Hepatocyte (in vitro differentiated cells): ENCODE data around the gene DENND1A. TPM values are rescaled to one million over a fixed set of nuclear protein-coding genes. Genes with fewer than 3 reads are reported as not detected.
A peak's percentile ranks its signal among the peaks of the same experiment; 100 is the strongest.
"Not testable (repeated sequence)": the region's sequence is repeated elsewhere in the genome, so short reads cannot be mapped to it uniquely, and the experiment has no call there.

Source experiments
- DNase-seq: peaks from one replicate; pipeline ENCODE4 v3.0.0-alpha.2; 2016; ENCODE audit warnings: low spot score
- H2AFZ ChIP-seq: fragments of 200-600 bp; sonication (generic); 2 replicates; pipeline ENCODE4 v1.6.0; 2016; ENCODE audit warnings: antibody characterized with exemption, mild to moderate bottlenecking
- H3K27ac ChIP-seq: fragments of 200-600 bp; sonication (generic); 2 replicates; pipeline ENCODE4 v1.5.1; 2016; ENCODE audit warnings: mild to moderate bottlenecking
- H3K27me3 ChIP-seq: fragments of 200-600 bp; sonication (generic); 2 replicates; pipeline ENCODE4 v1.6.1; 2016
- H3K36me3 ChIP-seq: fragments of 200-600 bp; sonication (generic); replicated peaks from 2 replicates; pipeline ENCODE4 v1.5.1; 2016; ENCODE audit warnings: low read depth; ENCODE audit not compliant: insufficient read depth
- H3K4me1 ChIP-seq: fragments of 200-600 bp; sonication (generic); 2 replicates; pipeline ENCODE4 v1.5.1; 2016; ENCODE audit warnings: mild to moderate bottlenecking, moderate library complexity; ENCODE audit not compliant: insufficient read depth
- H3K4me2 ChIP-seq: fragments of 200-600 bp; sonication (generic); 2 replicates; pipeline ENCODE4 v1.6.0; 2016
- H3K4me3 ChIP-seq: fragments of 200-600 bp; sonication (generic); 2 replicates; pipeline ENCODE4 v1.5.1; 2016; ENCODE audit warnings: mild to moderate bottlenecking
- H3K79me2 ChIP-seq: fragments of 200-600 bp; sonication (generic); 2 replicates; pipeline ENCODE4 v1.6.0; 2017; ENCODE audit warnings: mild to moderate bottlenecking
- H3K9me2 ChIP-seq: fragments of 200-600 bp; sonication (generic); replicated peaks from 2 replicates; pipeline ENCODE4 v1.6.0; 2017; ENCODE audit warnings: mild to moderate bottlenecking; ENCODE audit not compliant: insufficient read depth
- H3K9me3 ChIP-seq: fragments of 200-600 bp; sonication (generic); 2 replicates; pipeline ENCODE4 v1.5.1; 2016; ENCODE audit warnings: low read depth, mild to moderate bottlenecking
- H4K20me1 ChIP-seq: fragments of 200-600 bp; sonication (generic); 2 replicates; pipeline ENCODE4 v1.6.0; 2016; ENCODE audit warnings: mild to moderate bottlenecking; ENCODE audit not compliant: insufficient read depth, poor library complexity, severe bottlenecking
- CTCF ChIP-seq: fragments of 200-600 bp; sonication (generic); IDR thresholded peaks from 2 replicates; pipeline ENCODE4 v1.5.1; 2016; ENCODE audit warnings: antibody characterized with exemption, mild to moderate bottlenecking; ENCODE audit not compliant: poor library complexity
- EZH2 ChIP-seq: fragments of 200-600 bp; sonication (generic); IDR thresholded peaks from 2 replicates; pipeline ENCODE4 v1.6.1; 2016; ENCODE audit warnings: antibody characterized with exemption, mild to moderate bottlenecking, borderline replicate concordance
- EZH2phosphoT487 ChIP-seq: fragments of 200-600 bp; sonication (generic); IDR thresholded peaks from one replicate; pipeline ENCODE4 v1.6.1; 2018; ENCODE audit warnings: antibody characterized with exemption, mild to moderate bottlenecking, low read depth, moderate library complexity; ENCODE audit not compliant: unreplicated experiment, severe bottlenecking
- WGBS: methylation state at CpG from one replicate; pipeline ENCODE4 v1.1.6; 2016; ENCODE audit warnings: low lambda C conversion rate; ENCODE audit errors: missing lambda C conversion rate; 5-methylcytosine and 5-hydroxymethylcytosine counted together
- polyA plus RNA-seq: library from polyadenylated mRNA; unstranded; fragments of >200 nt; fragmentation: Nextera tagmentation; extraction: Ambion mirVana; gene quantifications from 2 replicates; pipeline ENCODE4 v1.2.1, GENCODE V29; 2016
- total RNA-seq: library from RNA; depleted of rRNA; stranded (reverse); fragments of >200 nt; gene quantifications from 2 replicates; pipeline ENCODE4 v1.2.3, GENCODE V29; 2014

Gene DENND1A
- total RNA-seq (24.0 and 25.2 TPM in 2 replicates), polyA plus RNA-seq (28.0 and 28.9 TPM in 2 replicates)

GRCh38 chr9:123929870-123930831 lies at the start of gene DENND1A:
TSS of gene DENND1A (minus strand) at chr9:123930126. CDS start at chr9:123929905, 221 bp downstream.
- Histone ChIP-seq H4K20me1 (no peaks in the 10 kb centered on the region), H3K27me3 (no peaks in the 10 kb centered on the region), H3K4me3 (peak within 1 kb of the TSS; percentile 51), H3K9me2 (no peaks in the 10 kb centered on the region), H3K9me3 (no peaks in the 10 kb centered on the region), H3K27ac (peak within 1 kb of the TSS; percentile 93), H3K4me2 (peak within 1 kb of the TSS; percentile 88), H3K36me3 (no peaks in the 10 kb centered on the region), H3K4me1 (peaks cover 32% of the 10 kb centered on the region), H3K79me2 (peaks cover 25% of the 10 kb centered on the region), H2AFZ (peak within 1 kb of the TSS; percentile 87)
- DNase-seq, result peak; percentile 96
- TF ChIP-seq EZH2, result no peak
- no peak for TF ChIP-seq CTCF
- TF ChIP-seq EZH2phosphoT487, result no peak
- WGBS, result 11% methylated on average over 36 of the region's 83 CpGs

GRCh38 chr9:123978981-123979380 lies 49.1 kb upstream of the DENND1A start:
- peaks cover 44% of the 10 kb centered on the region for H3K27me3 ChIP-seq
- H2AFZ ChIP-seq, result no peak overlapping the region
- 87% methylated on average over 5 of the region's 5 CpGs for whole genome bisulfite sequencing
- DNase-seq, result no peak
- no peak overlapping the region for H3K4me2 ChIP-seq
- H3K79me2 ChIP-seq, result no peaks in the 10 kb centered on the region
- H3K9me2 ChIP-seq, result no peaks in the 10 kb centered on the region
- no peak overlapping the region for H3K4me3 ChIP-seq
- H3K36me3 ChIP-seq, result no peaks in the 10 kb centered on the region
- no peaks in the 10 kb centered on the region for H4K20me1 ChIP-seq
- no peaks in the 10 kb centered on the region for H3K4me1 ChIP-seq
- no peak for TF ChIP-seq CTCF
- TF ChIP-seq EZH2phosphoT487, result no peak
- no peak for TF ChIP-seq EZH2
- H3K9me3 ChIP-seq, result no peaks in the 10 kb centered on the region
- H3K27ac ChIP-seq, result no peak overlapping the region

- H2AFZ ChIP-seq, DNase-seq, H3K4me3 ChIP-seq, H4K20me1 ChIP-seq, H3K79me2 ChIP-seq, H3K9me2 ChIP-seq, H3K36me3 ChIP-seq, H3K4me2 ChIP-seq, H3K27ac ChIP-seq, H3K9me3 ChIP-seq, H3K4me1 ChIP-seq: not testable (repeated sequence)
- WGBS, result no CpG with 5 or more reads among the region's 9 CpGs
- peaks cover 30% of the 10 kb centered on the region for H3K27me3 ChIP-seq
These were observed 46.7 kb upstream of the DENND1A start for GRCh38 chr9:123976579-123976978.

GRCh38 chr9:123975871-123976270 lies 45.9 kb upstream of the DENND1A start:
- no peak overlapping the region for H3K27ac ChIP-seq
- no peak overlapping the region for H2AFZ ChIP-seq
- no peaks in the 10 kb centered on the region for H3K9me2 ChIP-seq
- no peak overlapping the region for H3K4me2 ChIP-seq
- peak; percentile 17 for DNase-seq
- WGBS, result 77% methylated on average over 3 of the region's 3 CpGs
- no peak overlapping the region for H3K4me3 ChIP-seq
- H3K4me1 ChIP-seq, result no peaks in the 10 kb centered on the region
- TF ChIP-seq EZH2phosphoT487, result no peak
- TF ChIP-seq EZH2, result no peak
- no peak for TF ChIP-seq CTCF
- H3K36me3 ChIP-seq, result no peaks in the 10 kb centered on the region
- no peaks in the 10 kb centered on the region for H3K9me3 ChIP-seq
- H4K20me1 ChIP-seq, result no peaks in the 10 kb centered on the region
- peaks cover 30% of the 10 kb centered on the region for H3K27me3 ChIP-seq
- no peaks in the 10 kb centered on the region for H3K79me2 ChIP-seq
